WERI-Rb-1 (cell line): Measurements from ENCODE around the gene TBC1D30.

Experiments used
- DNase-seq: peaks from one replicate; pipeline ENCODE4 v3.0.0-alpha.2; 2020
- H3K27ac ChIP-seq: fragments of 250-450 bp; sonication (Bioruptor Pico); 2 replicates; pipeline ENCODE4 v1.5.1; 2020; ENCODE audit warnings: mild to moderate bottlenecking, moderate library complexity
- H3K27me3 ChIP-seq: fragments of 250-450 bp; sonication (Bioruptor Pico); 2 replicates; pipeline ENCODE4 v1.5.1; 2021; ENCODE audit warnings: mild to moderate bottlenecking, low read depth, moderate library complexity; ENCODE audit not compliant: insufficient read depth, severe bottlenecking
- H3K36me3 ChIP-seq: fragments of 250-450 bp; sonication (Bioruptor Pico); 2 replicates; pipeline ENCODE4 v1.5.1; 2020; ENCODE audit warnings: mild to moderate bottlenecking, moderate library complexity
- H3K4me3 ChIP-seq: 2 replicates; pipeline ENCODE4 v1.5.1; 2011; ENCODE audit warnings: low read depth, mild to moderate bottlenecking, control low read depth, low read length
- H3K9me3 ChIP-seq: fragments of 250-450 bp; sonication (Bioruptor Pico); 2 replicates; pipeline ENCODE4 v1.5.1; 2021; ENCODE audit warnings: mild to moderate bottlenecking, moderate library complexity; ENCODE audit not compliant: severe bottlenecking
- CTCF ChIP-seq: IDR thresholded peaks from 2 replicates; pipeline ENCODE4 v1.5.1; 2011; ENCODE audit warnings: low read depth, mild to moderate bottlenecking, control low read depth, inconsistent platforms, low read length

The TBC1D30 gene

GRCh38 chr12:64909124-64909523, 84.7 kb downstream of the TBC1D30 start:
- no peak for DNase-seq
- TF ChIP-seq CTCF: no peak
- no peaks in the 10 kb centered on the region for H3K36me3 ChIP-seq

GRCh38 chr12:64911081-64911480, 86.6 kb downstream of the TBC1D30 start:
- Histone ChIP-seq H3K9me3 (no peaks in the 10 kb centered on the region), H3K4me3 (no peak overlapping the region), H3K27ac (no peak overlapping the region), H3K27me3 (peaks cover 3% of the 10 kb centered on the region), H3K36me3 (no peaks in the 10 kb centered on the region)
- no peak for TF ChIP-seq CTCF
- no peak for DNase-seq

More at GRCh38 chr12:64909124-64909523, 84.7 kb downstream of the TBC1D30 start:
- Histone ChIP-seq H3K9me3 (no peaks in the 10 kb centered on the region), H3K4me3 (no peak overlapping the region), H3K27ac (no peak overlapping the region), H3K27me3 (peaks cover 3% of the 10 kb centered on the region)

- no peak overlapping the region for H3K4me3 ChIP-seq
- no peak for TF ChIP-seq CTCF
- no peak overlapping the region for H3K27ac ChIP-seq
- no peaks in the 10 kb centered on the region for H3K9me3 ChIP-seq
- peaks cover 3% of the 10 kb centered on the region for H3K27me3 ChIP-seq
- DNase-seq: no peak
- no peaks in the 10 kb centered on the region for H3K36me3 ChIP-seq
Measured at GRCh38 chr12:64911912-64912311, 87.5 kb downstream of the TBC1D30 start.

GRCh38 chr12:64912516-64913255, 88.2 kb downstream of the TBC1D30 start:
- H3K9me3 ChIP-seq: no peaks in the 10 kb centered on the region
- no peaks in the 10 kb centered on the region for H3K36me3 ChIP-seq
- TF ChIP-seq CTCF: no peak
- peaks cover 3% of the 10 kb centered on the region for H3K27me3 ChIP-seq
- H3K4me3 ChIP-seq: no peak overlapping the region
- no peak for DNase-seq
- H3K27ac ChIP-seq: no peak overlapping the region

GRCh38 chr12:64915242-64915641, 90.8 kb downstream of the TBC1D30 start:
- no peak for DNase-seq
- peaks cover 3% of the 10 kb centered on the region for H3K27me3 ChIP-seq
- no peaks in the 10 kb centered on the region for H3K36me3 ChIP-seq
- H3K4me3 ChIP-seq: no peak overlapping the region
- no peak overlapping the region for H3K27ac ChIP-seq
- no peak for TF ChIP-seq CTCF
- H3K9me3 ChIP-seq: no peaks in the 10 kb centered on the region
